ENCODE data around the gene KCTD20. TPM values are rescaled to one million over a fixed set of nuclear protein-coding genes. Genes with fewer than 3 reads are reported as not detected.

Gene KCTD20
- total and polyA plus RNA-seq, 2 donors from 2014 or later = 11.5 to 35.6 TPM

DNA sequence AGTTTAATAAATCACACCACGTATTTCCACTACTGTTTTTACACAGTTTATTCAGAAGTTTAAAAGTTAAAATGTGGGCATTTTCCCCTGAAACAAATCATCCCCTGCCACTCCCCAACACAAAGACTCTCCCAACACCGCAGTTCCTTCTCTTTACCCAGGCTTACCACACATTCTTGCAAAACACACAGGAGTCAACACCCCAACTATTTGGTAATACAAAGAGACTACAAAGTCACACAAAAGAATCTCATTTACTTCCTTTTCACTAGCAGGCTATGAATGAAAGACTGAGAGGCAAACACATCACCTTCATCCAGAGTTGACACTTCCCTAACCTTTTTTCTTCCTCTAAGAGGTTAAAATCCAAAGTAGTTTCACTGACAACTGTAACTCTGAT is 51.1 kb downstream of the KCTD20 start:
- no peaks in the 10 kb centered on the region for H3K27me3 ChIP-seq (ENCODE audit: control insufficient read depth, insufficient read depth, low read length)
- TF ChIP-seq, protein P1, sequence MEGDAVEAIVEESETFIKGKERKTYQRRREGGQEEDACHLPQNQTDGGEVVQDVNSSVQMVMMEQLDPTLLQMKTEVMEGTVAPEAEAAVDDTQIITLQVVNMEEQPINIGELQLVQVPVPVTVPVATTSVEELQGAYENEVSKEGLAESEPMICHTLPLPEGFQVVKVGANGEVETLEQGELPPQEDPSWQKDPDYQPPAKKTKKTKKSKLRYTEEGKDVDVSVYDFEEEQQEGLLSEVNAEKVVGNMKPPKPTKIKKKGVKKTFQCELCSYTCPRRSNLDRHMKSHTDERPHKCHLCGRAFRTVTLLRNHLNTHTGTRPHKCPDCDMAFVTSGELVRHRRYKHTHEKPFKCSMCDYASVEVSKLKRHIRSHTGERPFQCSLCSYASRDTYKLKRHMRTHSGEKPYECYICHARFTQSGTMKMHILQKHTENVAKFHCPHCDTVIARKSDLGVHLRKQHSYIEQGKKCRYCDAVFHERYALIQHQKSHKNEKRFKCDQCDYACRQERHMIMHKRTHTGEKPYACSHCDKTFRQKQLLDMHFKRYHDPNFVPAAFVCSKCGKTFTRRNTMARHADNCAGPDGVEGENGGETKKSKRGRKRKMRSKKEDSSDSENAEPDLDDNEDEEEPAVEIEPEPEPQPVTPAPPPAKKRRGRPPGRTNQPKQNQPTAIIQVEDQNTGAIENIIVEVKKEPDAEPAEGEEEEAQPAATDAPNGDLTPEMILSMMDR (IDR thresholded peaks at IDR 0.05; ENCODE audit: borderline replicate concordance, extremely low read depth, insufficient read depth) = no peak
- no peak overlapping the region for H3K4me3 ChIP-seq (ENCODE audit: low read length in 3 of 3)
- peaks cover 3 to 22% (median 10%) of the 10 kb centered on the region in 3 donors for H3K36me3 ChIP-seq (ENCODE audit: control insufficient read depth in 2 of 3, insufficient read depth in 3 of 3, low read length in 3 of 3)
- no peak overlapping the region for H3K27ac ChIP-seq (ENCODE audit: low read depth in 2 of 2, low read length in 2 of 2)
- no peak overlapping the region for H3K9ac ChIP-seq (ENCODE audit: low read length in 3 of 3)
- DNase-seq (no peak), FAIRE-seq (no peak)
- intact Hi-C loops (cut with DNase I) = no loop called here
- no peaks in the 10 kb centered on the region for H3K9me3 ChIP-seq (ENCODE audit: control insufficient read depth in 2 of 3, insufficient read depth in 1 of 3, low read length in 3 of 3)
- H3K4me1 ChIP-seq (ENCODE audit: control insufficient read depth in 2 of 3, insufficient read depth in 2 of 3, low read depth in 1 of 3, low read length in 3 of 3) = no peaks in the 10 kb centered on the region

DNA sequence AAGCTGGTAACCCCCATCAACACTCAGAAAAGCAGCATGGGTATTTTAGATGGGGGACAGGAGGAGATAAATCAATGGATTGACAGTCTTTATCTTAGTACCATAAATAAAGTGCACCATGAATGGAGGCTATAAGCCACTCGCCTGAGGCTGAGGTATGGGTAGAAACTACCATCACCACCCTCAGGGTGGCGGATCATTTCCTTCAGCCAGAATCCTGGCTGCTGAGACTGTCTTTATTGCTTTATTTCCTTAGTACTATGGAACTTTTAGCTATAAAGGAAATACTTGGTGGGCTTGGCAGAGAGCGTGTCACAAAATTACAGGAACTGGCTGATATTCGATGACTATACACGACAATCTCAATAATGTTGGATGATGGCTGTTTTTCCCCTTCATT is 52.3 kb downstream of the KCTD20 start:
- Histone ChIP-seq H3K36me3 (ENCODE audit: control insufficient read depth in 2 of 3, insufficient read depth in 3 of 3, low read length in 3 of 3) (peaks cover 5 to 26% (median 12%) of the 10 kb centered on the region in 3 donors), H3K27me3 (ENCODE audit: control insufficient read depth, insufficient read depth, low read length) (no peaks in the 10 kb centered on the region), H3K27ac (ENCODE audit: low read depth in 2 of 2, low read length in 2 of 2) (no peak overlapping the region), H3K9ac (ENCODE audit: low read length in 3 of 3) (no peak overlapping the region), H3K4me3 (ENCODE audit: low read length in 3 of 3) (no peak overlapping the region), H3K9me3 (ENCODE audit: control insufficient read depth in 2 of 3, insufficient read depth in 1 of 3, low read length in 3 of 3) (no peaks in the 10 kb centered on the region), H3K4me1 (ENCODE audit: control insufficient read depth in 2 of 3, insufficient read depth in 2 of 3, low read depth in 1 of 3, low read length in 3 of 3) (no peaks in the 10 kb centered on the region)
- no peak for FAIRE-seq
- TF ChIP-seq, protein P1 (IDR thresholded peaks at IDR 0.05; ENCODE audit: borderline replicate concordance, extremely low read depth, insufficient read depth) = no peak
- intact Hi-C loops (cut with DNase I) = no loop called here
- DNase-seq = no peak

DNA sequence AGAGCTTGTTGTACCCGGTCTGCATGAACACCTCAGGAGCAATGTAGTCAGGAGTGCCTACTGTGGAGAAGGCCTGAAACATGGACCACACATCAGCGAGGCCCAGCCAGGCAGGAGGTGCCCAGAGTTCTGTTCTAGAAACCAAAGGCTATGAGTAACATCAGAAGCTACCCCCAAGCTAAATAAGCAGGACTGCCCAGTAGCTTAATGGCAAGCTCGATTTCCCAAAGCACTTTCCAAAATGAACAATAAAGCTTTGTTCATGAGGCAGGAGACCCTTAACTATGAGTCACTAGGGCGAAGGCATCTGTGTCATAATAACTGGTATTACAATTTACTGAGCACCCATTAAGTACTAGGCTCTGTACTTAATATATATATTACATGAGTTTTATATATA is 57.1 kb downstream of the KCTD20 start:
- FAIRE-seq (no peak), DNase-seq (no peak)
- no peaks in the 10 kb centered on the region for H3K4me1 ChIP-seq (ENCODE audit: control insufficient read depth in 2 of 3, insufficient read depth in 2 of 3, low read depth in 1 of 3, low read length in 3 of 3)
- TF ChIP-seq, protein P1 (IDR thresholded peaks at IDR 0.05; ENCODE audit: borderline replicate concordance, extremely low read depth, insufficient read depth) = no peak
- intact Hi-C loops (cut with DNase I) = no loop called here
- H3K4me3 ChIP-seq (ENCODE audit: low read length in 3 of 3) = no peak overlapping the region
- H3K9ac ChIP-seq (ENCODE audit: low read length in 3 of 3) = no peak overlapping the region
- no peaks in the 10 kb centered on the region for H3K27me3 ChIP-seq (ENCODE audit: control insufficient read depth, insufficient read depth, low read length)
- H3K36me3 ChIP-seq (ENCODE audit: control insufficient read depth in 2 of 3, insufficient read depth in 3 of 3, low read length in 3 of 3) = peaks cover 5 to 19% (median 12%) of the 10 kb centered on the region in 3 donors
- H3K27ac ChIP-seq (ENCODE audit: low read depth in 2 of 2, low read length in 2 of 2) = no peak overlapping the region
- no peaks in the 10 kb centered on the region for H3K9me3 ChIP-seq (ENCODE audit: control insufficient read depth in 2 of 3, insufficient read depth in 1 of 3, low read length in 3 of 3)

DNA sequence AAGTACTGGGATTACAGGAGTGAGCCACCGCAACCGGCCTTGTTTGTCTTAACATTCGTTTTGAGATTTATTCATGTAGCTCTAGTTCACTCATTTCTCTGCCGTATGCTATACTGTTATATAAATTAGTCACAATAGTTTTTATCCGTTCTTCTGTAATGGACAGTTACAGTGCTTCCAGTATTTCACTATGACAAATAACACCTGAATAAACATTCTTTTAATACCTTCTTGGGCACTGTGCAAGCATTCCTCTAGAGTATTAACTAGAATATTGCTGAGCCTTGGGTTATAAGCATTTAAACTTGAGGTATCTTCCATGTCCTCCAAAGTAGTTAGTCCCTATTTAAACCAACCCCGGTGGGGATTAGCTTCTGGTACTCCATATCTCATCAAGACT is 58.9 kb downstream of the KCTD20 start:
- Histone ChIP-seq H3K36me3 (ENCODE audit: control insufficient read depth in 2 of 3, insufficient read depth in 3 of 3, low read length in 3 of 3) (peaks cover 2 to 15% (median 8%) of the 10 kb centered on the region in 3 donors), H3K4me1 (ENCODE audit: control insufficient read depth in 2 of 3, insufficient read depth in 2 of 3, low read depth in 1 of 3, low read length in 3 of 3) (peaks cover 0 to 7% (median 3%) of the 10 kb centered on the region in 3 donors), H3K9me3 (ENCODE audit: control insufficient read depth in 2 of 3, insufficient read depth in 1 of 3, low read length in 3 of 3) (no peaks in the 10 kb centered on the region), H3K9ac (ENCODE audit: low read length in 3 of 3) (no peak overlapping the region), H3K27me3 (ENCODE audit: control insufficient read depth, insufficient read depth, low read length) (no peaks in the 10 kb centered on the region), H3K27ac (ENCODE audit: low read depth in 2 of 2, low read length in 2 of 2) (no peak overlapping the region), H3K4me3 (ENCODE audit: low read length in 3 of 3) (no peak overlapping the region)
- no peak for FAIRE-seq
- intact Hi-C loops (cut with DNase I) = no loop called here
- peak in 1 of 5 donors; percentile 16 for DNase-seq
- TF ChIP-seq, protein P1 (IDR thresholded peaks at IDR 0.05; ENCODE audit: borderline replicate concordance, extremely low read depth, insufficient read depth) = no peak

Data from kidney (tissue), 14 donors.